DMS79 (cell line): Measurements from ENCODE around the gene C21orf91.

Experiments
- DNase-seq: peaks from one replicate; lab custom pipeline; 2025; lab: John Stamatoyannopoulos, UW

C21orf91 gene

DNA sequence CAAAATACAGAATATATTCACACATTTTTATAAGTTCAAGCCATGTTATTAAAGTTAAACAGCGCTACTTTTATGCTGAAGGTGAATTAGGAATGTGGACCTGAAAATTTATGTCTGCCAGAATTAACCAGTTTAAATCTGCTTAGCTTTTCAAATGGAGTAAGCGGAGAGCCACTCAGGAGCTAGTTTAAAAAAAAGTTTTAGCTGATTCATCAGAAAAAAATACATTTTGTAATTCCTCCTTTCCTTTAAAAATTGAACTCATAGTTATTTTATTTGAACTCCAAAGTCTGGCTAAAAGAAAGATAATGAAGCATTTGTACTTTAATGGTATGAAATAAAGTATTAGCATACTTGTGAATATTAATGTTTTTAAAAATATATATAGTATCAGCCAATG is 21.2 kb downstream of the C21orf91 start:
- no peak for DNase-seq

DNA sequence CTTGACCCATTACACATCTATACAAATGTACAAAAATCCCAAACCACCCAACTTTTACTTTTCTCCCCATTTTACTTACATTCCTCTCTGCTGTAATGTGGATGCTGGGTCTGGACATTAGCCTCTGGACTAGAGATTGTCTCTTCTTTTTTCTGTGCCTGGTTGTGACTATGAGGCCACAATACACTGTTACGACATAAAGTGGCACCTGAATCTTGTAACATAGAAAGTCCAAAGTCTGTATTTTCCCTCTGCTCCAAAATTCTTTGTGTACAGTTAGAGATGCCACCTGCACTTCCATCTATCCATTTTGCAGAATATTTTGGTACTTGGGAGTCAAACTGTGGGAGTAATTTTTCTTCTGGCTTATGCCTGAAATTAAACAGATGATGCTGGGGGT is 22.7 kb downstream of the C21orf91 start:
- no peak for DNase-seq

DNA sequence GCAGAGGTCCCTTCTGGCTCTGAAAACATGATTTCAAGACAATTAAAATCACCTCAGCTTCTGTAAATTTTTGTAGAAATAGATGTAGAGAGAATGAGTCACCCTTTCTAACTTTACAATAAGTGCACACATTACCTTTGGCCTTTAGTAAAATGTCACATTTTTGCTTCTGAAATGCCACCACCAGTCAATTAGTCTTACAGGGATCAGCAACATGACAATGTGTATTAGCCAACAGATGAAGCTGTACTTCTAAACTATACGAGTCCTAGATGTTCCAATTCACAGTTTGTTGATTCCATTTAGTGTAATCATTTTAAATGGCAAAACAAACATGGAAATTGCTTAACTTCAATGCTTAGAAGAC is 23.1 kb downstream of the C21orf91 start:
- no peak for DNase-seq

DNA sequence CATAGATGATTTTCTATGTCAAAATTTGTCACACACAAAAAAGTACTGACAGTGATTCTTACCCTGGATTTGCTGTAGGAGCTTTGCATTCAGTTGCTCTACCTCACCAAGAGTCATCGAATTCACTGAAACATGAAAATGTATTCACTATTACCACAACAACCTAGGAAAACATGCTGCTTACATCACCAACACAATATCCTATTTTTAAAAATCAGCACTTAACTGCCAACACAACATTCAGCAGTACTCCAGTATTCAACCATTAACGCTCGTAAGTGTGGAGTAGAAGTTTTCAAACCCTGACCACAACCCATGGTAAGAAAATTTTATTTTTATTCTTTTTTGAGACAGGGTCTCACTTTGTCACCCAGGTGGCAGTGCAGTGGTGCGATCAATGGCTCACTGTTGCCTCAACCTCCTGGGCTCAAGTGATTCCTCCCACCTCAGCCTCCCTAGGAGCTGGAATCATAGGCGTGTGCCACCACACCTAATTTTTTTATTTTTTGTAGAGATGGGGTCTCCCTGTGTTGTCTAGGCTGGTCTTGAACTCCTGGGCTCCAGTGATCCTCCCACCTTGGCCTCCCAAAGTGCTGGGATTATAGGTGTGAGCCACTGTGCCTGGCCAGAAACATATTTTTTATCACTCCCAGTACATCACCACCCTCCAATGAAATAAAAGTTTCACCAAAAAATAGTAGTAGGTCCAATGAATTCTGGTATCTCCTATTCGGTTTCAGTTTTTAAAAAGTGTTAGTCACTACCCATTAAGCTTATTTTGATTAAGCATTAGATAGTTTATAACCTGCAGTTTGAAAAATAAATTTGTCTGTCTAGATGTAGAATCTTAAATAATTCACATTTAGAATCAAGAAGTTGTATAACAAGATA is 23.8 kb downstream of the C21orf91 start:
- DNase-seq = no peak

DNA sequence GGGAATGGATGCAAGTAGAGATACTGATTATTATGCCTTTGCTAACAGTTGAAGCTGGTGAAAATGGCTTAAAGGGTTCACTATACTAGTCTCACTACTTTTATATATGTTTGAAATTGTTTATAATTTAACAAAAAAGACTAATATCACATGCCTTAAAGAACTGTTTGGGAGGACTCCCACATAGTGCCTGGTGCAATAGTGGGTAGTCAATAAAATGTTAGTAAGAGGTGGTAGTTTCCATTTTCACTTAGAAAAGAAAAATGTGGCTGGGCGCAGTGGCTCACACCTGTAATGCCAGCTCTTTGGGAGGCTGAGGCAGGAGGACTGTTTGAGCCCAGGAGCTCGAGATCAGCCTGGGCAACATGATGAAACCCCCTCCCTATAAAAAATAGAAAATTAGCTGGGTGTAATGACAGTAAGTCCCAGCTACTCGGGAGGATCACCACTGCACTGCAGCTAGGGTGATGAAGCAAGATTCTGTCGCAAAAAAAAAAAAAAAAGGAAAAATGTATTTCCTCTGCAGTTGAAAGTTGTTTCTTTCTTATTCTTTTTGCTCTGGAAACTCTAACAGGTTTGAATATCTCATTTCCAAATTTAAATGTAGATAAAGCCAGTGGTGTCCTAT is 24.5 kb downstream of the C21orf91 start:
- DNase-seq = no peak

DNA sequence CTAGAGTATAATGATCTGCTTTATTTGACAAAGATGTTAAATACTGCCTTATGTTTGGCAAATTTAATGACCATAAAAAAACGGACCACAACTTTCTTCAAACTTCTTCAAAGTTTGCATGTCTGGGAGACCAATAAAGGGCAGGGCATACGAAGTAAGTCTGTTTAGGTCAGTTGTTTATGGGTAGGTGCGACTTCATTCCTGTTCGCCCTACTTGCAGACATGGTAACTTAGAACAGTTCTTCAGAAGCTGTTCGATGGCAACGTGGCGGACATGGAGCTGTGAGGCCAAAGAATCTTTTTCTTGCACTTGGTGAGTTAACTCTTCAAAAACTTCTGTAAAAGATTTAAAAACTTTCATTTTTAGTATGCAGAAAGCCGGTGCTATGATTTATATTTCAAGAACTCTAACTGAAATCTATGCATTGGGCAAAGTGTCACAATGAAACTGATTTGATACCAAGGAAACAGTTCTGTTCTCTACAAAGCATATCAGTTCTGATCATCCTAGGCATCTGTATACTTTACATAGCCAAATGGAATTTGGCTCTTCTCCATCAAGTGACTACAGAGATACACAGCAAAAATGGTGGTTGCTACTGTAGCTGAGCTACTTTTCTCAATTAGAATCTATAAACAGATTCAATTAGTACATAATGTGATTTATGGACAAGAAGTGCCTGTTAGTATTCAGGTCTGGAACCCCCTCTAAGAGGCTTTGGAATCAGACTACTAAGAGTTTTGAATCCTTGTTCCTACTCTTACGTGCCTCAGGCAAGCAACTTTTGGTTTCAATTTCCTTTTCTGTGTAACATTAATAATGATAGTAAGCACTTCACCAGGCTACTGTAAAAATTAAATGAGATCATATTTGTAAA is 25.7 kb downstream of the C21orf91 start:
- DNase-seq = no peak

DNA sequence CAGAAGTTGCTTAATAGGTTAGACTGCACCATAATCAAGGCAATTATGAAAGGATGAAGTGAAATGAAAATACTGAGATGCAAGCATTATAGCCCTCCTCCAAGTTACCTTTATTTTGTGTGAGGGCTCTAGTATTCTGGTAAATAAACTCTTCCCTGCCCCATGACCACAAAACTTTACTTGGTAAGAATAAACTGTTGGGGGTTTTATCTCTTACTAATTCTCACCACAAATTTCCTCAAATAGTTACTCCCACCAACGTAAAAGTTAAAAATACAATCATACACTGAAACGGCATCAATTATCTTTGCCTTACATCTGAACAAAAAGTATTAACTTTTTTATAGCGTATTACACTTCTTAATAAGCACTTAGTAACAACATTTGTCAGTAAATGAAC is 29.5 kb downstream of the C21orf91 start:
- no peak for DNase-seq

DNA sequence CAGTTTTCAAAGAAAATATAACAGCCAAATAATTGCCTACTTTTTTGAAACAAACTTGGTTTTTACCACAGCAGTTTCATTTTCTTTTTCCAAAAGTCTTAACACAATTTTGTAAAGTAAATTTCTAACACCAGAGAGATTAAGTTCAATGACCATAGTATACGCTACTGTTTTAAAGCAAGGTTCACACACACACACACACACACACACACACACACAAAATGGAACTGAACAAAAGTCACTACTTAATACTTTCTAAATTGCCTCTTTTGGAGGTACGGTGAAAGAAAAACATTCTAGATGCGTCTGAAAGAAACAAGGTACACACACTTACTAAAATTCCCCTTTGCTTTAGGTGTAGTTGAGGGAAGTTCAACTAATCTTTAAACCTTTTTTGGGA is 30.1 kb downstream of the C21orf91 start:
- no peak for DNase-seq

DNA sequence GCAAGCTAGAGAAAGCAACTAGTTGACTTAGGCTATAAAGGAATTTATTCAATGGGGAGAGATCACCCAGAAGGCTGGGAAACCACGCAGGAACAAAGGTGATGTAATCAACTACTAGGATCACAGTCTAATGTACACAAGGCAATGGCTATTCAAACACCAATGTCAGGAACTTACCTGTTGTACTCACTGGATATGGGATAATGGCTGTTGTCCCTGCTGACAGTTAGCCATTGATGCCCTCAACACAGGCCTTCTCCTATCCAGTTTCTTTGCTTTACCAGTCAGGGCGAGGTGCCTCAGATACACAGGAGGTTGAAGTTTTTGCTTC is 32.3 kb downstream of the C21orf91 start:
- no peak for DNase-seq

DNA sequence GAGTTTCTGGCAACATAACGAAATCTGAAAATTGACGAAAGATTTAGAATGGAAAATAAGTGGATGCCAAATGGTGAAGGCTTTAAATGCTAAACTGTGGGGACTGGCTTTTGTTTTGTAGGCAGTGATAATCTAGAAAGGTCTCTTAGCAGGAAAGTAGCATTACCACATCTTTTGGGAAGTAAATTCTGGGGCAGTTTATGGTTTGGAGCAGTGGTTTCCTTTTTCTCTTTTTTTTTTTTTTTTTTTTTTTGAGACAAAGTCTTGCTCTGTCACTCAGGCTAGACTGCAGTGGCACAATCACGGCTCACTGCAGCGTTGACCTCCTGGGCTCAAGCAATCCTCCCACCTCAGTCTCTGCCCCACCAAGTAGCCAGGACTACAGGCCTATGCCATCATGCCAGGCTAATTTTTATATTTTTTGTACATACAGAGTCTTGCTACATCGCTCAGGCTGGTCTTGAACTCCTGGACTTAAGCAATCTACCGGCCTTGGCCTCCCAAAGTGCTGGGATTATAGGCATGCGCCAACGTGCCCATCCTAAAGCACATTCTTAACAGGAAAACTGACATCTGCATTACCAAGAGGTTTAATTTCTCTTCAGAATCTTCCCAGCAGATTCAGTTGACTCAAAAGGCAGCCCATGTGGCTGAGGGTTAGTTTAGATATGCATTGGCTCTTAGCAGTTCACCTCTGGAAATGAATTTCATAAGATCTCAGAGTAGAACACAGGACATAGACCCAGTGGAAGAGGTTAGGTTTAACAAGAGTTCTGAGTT is 32.9 kb downstream of the C21orf91 start:
- DNase-seq = no peak

DNA sequence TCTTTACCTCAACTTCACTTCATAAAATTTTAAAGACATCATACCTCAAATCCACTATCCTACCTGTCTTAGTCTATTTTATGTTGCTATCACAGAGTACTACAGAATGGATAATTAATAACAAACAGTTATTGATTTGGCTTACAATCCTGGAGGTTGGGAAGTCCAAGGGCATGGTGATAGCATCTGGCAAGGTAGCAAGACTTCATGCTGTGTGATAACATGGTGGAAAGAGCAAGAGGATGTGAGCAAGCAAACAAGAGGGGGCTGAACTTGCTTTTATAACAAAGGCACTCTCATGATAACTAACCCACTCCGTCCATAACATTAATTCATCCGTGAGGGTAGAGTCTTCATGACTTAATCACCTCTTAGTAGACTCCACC is 33.8 kb downstream of the C21orf91 start:
- no peak for DNase-seq

DNA sequence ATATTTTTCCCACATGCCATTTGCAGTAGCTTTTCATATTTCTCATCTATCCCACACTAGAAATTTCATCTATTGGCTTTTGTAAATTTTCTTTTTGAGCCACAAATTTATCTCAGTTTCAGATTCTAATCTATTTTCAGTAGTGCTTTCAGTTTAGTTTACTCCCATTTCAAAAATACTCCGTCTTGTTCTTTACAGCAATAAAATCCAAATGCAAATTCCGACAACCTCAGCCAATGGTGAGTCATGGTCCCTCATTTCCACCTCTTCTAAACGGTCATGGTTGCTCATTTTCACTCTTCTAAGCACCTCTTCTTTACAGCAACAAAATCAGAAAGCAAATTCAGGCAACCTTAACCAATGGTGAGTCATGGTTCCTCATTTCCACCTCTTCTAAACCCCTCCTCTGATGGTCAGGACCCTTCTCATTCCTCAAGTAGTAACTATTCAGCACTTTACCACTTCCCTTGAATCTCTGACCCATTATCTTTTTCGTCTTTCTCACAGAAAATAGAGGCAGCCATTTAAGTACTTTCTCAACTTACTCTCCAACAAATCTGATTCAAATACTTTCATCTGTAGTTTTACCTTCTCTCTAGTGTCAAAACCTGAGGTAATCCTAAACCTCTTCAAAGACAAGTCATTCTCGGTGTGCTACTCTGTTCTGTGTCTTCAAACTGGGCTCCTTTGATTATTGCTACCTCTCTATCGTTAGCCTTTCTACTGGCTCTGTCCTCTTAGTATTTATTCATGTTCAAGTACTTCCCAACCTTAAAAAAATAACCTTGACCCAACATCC is 34.4 kb downstream of the C21orf91 start:
- DNase-seq = no peak

DNA sequence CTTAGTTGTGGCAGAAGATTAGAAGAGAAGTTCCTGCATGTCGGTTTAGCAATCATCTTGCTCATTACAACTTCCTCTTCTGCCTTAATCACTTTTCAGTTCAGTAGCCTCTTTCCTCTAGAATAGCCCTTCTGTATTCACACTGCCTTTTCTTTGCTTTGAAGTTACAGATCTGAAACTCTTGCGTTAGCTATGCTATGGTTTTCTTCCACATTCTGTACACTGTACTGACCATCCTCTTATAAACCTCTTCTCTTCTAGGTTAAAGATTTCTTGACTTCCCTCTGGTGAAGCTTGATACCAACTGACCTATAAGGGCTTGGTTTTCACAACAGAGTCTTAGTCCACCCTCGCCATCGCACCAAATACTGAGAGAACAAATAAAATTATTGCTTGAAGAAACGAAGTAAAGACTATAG is 35.0 kb downstream of the C21orf91 start:
- DNase-seq = no peak

DNA sequence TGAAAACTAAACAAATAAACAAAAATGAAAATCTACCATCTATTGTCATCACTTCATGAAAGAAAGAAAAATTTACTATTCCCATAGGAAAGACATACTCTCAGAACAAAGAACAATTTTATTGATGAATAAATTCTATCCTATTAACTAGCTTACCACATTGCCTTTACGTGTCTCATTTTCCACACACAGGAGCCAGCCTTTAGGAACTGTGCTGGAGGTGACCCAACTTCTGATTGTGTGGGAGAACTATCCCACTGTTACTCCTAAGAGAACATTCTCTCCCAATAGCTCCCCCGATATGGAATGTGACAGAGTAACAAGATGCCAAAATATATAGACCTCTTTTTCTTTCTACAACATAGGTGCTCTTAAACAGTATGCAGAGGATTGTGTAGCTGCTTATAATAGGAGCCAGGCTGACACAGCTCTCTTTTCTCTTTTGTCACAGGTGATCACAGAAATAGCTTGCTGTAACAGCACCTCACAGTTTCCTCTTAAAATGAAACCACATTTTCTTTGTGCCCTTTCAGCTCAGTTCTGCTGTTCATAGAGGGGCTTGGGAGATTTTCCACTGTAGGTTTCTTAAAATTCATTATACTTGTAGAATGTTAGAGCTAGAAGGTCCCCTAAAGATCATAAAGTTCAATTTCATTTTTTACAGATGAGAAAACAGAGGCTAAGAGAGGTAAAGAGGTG is 35.5 kb downstream of the C21orf91 start:
- no peak for DNase-seq

DNA sequence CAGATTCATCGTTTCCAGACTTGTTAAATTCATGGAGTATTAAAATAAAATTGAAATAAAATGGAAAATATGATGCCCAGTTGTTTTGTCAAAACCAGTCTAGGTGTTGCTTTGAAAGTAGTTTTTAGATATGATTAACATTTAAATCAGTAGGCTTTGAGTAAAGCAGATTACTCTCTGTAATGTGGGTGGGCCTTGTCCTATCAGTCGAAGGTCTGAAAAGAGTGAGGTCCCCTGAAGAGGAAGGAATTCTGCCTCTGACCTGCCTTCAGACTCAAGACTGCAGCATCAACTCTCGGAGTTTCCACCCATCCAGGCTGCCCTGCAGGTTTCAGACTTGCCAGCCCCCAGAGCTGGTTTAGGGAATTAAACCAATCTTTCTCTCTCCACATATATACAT is 36.2 kb downstream of the C21orf91 start:
- DNase-seq = no peak

DNA sequence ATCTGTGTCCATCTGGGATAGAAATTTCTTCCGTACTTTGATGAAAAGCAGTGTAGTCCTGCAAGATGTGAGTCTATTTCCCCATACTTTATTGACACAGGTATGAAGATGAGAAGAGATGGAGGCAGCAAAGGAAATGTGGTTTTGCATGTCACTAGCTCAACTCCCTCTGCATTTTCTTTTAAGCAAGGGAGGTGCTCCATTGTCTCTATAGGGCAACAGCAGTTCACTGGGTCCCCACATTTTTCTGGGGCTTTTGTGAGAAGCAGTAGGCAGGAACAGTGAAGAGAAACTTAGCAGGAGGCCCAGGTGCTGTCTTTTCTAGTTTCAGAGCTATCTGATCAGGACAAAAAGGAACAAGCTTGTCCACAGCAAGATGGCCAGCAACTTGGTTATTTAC is 37.1 kb downstream of the C21orf91 start:
- DNase-seq = no peak

DNA sequence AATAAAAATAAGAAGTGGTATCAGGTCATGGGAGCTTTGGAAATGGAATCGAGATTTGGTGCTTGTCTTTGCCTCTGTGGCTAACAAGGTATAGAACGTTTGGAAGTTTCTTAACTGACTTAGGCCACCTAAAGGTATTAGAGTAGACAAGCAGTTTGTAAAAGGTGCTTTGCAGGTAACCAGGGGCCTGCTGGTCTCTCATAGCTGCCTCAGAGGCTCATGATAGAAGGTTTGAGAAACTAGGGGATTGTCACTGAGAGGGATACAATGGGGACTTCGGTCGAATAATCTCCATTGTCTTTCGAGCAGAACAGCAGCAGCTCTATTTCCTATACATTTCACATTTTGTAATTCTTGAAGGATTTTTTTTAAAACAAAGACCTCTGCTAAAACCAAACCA is 37.6 kb downstream of the C21orf91 start:
- DNase-seq = no peak

DNA sequence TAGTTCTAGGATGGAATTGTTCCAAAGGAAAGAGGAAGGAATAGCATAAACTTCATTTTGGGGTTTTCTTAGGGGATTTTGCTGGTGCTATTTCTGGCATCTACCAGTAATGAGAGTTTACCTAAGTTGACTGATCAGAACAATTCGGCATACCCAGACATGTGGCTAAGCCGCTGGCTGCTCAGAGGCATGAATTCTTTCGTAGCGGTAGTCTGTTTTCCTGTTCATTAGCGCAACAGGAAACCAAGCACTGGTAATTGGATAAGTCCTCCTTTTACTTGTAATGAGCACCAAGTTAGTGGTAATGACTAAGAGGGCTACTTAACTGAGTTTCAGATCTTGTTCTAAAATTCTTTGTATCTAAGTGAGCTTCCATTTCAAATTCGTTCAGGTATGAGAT is 38.6 kb downstream of the C21orf91 start:
- DNase-seq = no peak

DNA sequence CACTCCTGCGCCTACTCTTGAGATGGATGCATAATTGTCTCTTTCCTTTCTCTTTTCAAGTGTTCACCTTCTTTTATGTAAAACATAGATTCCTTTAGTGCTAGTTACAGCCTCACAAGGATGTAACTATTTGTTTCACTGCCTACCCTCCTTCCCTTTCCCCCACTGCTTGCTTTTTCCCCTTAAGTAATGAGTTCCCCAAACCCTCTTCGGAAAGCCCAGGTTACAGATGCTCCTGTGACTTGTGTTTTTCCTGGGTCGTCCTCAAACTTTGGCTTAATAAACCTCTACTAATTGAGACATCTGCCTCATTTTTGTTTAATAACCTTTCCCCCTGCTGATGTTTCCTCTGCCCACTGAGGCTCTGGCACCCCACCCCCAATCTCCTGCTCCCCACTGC is 39.2 kb downstream of the C21orf91 start:
- no peak for DNase-seq

DNA sequence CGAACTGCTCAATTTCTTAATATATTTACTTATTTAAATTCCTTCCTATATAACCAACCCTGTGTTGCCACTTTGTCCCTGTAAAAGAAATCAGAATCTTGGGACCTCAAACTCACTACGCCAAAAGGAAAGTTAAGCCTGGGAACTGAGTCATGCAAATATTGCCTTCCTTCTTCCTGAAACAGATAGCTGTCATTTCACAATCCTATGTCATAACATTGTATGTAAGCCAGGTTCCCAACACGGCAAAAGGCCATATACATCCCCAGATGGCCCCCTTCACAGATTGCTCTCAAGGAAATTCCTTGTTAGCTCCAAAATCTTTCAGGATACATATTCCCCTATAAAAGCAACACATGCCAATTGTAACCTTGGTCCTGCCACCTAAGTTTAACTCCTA is 39.7 kb downstream of the C21orf91 start:
- no peak for DNase-seq
